Measurements from ENCODE around the gene SUPT4H1. TPM values are rescaled to one million over a fixed set of nuclear protein-coding genes. Genes with fewer than 3 reads are reported as not detected.
A peak's percentile ranks its signal among the peaks of the same experiment; 100 is the strongest.

SUPT4H1 gene
- total RNA-seq, 1 donor from 2014 or later: 95.7 TPM

DNA sequence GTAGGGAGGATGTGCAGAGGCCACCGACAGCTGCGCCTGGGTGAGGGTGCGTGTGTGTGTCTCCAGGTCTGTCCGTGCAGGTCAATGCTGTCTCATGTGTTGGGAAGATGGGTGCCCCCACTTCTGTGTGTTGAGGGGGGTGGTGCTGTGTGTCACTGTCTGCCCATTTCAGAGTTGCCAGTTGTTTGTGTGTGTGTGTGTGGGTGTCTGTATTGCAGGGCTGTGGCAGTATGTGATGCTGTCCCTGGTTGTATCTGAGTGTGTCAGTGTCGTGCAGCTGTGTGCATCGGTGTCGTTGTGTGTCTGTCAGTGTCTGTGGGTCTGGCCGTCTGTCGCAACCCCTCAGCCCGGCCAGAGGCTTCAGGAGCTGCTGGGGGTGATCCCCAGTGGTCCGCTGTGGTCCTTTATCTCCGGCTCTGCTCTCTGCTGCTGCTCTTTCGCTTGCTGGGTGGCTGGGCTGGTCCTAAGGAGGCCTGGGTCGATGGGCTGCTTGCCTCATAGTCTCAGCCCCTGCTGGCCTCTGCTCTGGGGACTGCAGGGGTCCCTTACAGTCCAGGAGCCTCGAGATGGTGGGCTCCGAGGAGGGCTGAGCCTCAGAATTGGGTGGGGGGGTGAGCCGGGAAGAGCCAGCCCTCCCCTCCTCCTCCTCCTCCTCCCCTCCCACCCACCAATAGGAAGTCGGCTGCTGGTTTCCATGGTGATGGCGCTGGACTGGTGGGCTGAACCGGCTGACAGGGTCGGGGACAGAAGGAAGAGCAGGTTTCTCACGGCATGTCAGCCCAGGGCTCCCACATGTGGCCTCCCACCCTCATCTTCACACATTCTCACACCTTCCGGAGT, 23.6 kb downstream of the SUPT4H1 start, which contains the start of gene TSPOAP1:
TSS of gene TSPOAP1 (minus strand) at position 601 of the 840 bp plus-strand sequence. CDS start 875 bp downstream, outside the sequence.
- no peak for DNase-seq (ENCODE audit: low spot score, unreplicated experiment)
- Mint-ChIP-seq H3K4me1 (ENCODE audit: low read depth) (peaks cover 10% of the 10 kb centered on the region), H3K27ac (no peak within 1 kb of the TSS), H3K36me3 (ENCODE audit: insufficient read depth) (no peaks in the 10 kb centered on the region), H3K4me3 (ENCODE audit: low read depth) (peak within 1 kb of the TSS; percentile 24), H3K9me3 (ENCODE audit: low read depth) (no peaks in the 10 kb centered on the region), H3K27me3 (peaks cover 20% of the 10 kb centered on the region)
- TF ChIP-seq CTCF (IDR thresholded peaks at IDR 0.05; ENCODE audit: unreplicated experiment): no peak

- no peaks in the 10 kb centered on the region for H3K36me3 Mint-ChIP-seq (ENCODE audit: insufficient read depth)
- H3K27me3 Mint-ChIP-seq: peaks cover 20% of the 10 kb centered on the region
- peaks cover 10% of the 10 kb centered on the region for H3K4me1 Mint-ChIP-seq (ENCODE audit: low read depth)
- no peak for TF ChIP-seq CTCF (IDR thresholded peaks at IDR 0.05; ENCODE audit: unreplicated experiment)
- H3K4me3 Mint-ChIP-seq (ENCODE audit: low read depth): no peak overlapping the region
- H3K27ac Mint-ChIP-seq: no peak overlapping the region
- H3K9me3 Mint-ChIP-seq (ENCODE audit: low read depth): no peaks in the 10 kb centered on the region
- DNase-seq (ENCODE audit: low spot score, unreplicated experiment): no peak
Measured at GRCh38 chr17:58327363-58328194, 24.4 kb downstream of the SUPT4H1 start.

DNA sequence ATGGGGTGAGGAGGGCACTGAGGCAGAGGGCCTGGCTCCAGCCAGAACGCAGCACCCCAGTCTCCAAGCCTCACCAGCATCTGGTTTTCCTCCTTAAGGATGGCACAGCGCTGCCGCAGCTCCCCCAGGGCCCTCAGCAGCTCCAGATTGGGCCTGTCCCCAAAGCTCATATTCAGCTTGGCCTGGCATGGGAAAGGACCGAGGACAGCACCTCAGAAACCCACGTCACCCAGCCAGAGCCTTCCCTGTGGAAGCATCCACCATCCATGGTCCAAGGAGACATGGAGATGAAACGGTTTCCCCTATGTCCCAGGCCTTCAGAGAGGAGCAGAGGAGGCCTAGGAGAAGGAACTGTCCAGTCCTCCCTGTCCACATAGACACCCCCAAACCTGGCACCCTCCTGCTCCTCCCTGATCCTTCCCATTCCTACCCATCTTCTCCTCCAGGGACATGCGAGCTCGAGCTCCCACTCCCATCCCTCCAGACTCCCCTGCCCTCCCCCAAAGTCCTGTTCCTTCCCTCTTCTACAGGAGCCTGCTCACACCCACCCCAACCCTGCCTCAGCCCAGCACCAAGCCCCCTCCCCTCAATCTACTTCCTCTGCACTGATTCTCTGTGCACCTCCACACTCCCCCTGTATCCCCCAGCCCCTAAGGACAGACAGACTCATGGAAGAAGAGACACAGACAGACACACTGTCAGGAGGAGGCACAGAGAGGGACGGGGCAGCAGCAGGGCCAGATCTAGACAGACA, 25.2 kb downstream of the SUPT4H1 start:
- H3K27ac Mint-ChIP-seq: no peak overlapping the region
- peaks cover 3% of the 10 kb centered on the region for H3K36me3 Mint-ChIP-seq (ENCODE audit: insufficient read depth)
- no peak for TF ChIP-seq CTCF (IDR thresholded peaks at IDR 0.05; ENCODE audit: unreplicated experiment)
- peaks cover 10% of the 10 kb centered on the region for H3K4me1 Mint-ChIP-seq (ENCODE audit: low read depth)
- H3K4me3 Mint-ChIP-seq (ENCODE audit: low read depth): no peak overlapping the region
- H3K9me3 Mint-ChIP-seq (ENCODE audit: low read depth): no peaks in the 10 kb centered on the region
- no peak for DNase-seq (ENCODE audit: low spot score, unreplicated experiment)
- H3K27me3 Mint-ChIP-seq: peaks cover 20% of the 10 kb centered on the region

- Mint-ChIP-seq H3K27me3 (peaks cover 20% of the 10 kb centered on the region), H3K36me3 (ENCODE audit: insufficient read depth) (peaks cover 7% of the 10 kb centered on the region), H3K4me1 (ENCODE audit: low read depth) (peaks cover 10% of the 10 kb centered on the region), H3K4me3 (ENCODE audit: low read depth) (peak overlapping the region; percentile 52), H3K9me3 (ENCODE audit: low read depth) (no peaks in the 10 kb centered on the region), H3K27ac (peak overlapping the region; percentile 49)
- no peak for TF ChIP-seq CTCF (IDR thresholded peaks at IDR 0.05; ENCODE audit: unreplicated experiment)
- no peak for DNase-seq (ENCODE audit: low spot score, unreplicated experiment)
Measured at GRCh38 chr17:58325976-58326468, 26.0 kb downstream of the SUPT4H1 start.
